ENCODE measurements around the gene LY6G6D.
A peak's percentile ranks its signal among the peaks of the same experiment; 100 is the strongest.

The LY6G6D gene

GRCh38 chr6:31712296-31712695 is 2.9 kb upstream of the LY6G6D start:
- intact Hi-C loops (cut with DNase I), result no loop called here
- no peak for DNase-seq

DNA sequence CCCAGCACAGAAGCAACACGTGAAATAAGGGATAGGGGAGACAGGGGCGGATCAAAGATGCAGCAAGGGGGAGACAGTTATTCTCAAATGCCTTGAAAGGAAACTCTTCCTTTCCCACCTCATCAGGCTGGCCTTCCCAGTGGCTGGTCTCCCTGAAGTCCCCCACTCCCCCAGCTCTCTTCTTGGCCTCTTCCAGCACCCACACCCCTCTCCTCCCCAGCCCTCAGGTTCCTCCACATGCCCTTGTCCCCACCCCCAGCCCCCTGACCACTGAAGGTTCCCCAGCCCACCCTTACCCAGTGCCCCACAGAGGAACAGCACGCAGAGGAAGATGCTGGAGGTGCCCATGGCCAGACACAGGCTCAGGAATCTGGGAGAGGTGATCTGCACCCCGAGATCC is 1.7 kb upstream of the LY6G6D start:
- DNase-seq, result no peak
- intact Hi-C loops (cut with DNase I), result no loop called here

GRCh38 chr6:31713991-31714684 is 1.0 kb upstream of the LY6G6D start:
- intact Hi-C loops (cut with DNase I), result no loop called here
- DNase-seq, result no peak

DNA sequence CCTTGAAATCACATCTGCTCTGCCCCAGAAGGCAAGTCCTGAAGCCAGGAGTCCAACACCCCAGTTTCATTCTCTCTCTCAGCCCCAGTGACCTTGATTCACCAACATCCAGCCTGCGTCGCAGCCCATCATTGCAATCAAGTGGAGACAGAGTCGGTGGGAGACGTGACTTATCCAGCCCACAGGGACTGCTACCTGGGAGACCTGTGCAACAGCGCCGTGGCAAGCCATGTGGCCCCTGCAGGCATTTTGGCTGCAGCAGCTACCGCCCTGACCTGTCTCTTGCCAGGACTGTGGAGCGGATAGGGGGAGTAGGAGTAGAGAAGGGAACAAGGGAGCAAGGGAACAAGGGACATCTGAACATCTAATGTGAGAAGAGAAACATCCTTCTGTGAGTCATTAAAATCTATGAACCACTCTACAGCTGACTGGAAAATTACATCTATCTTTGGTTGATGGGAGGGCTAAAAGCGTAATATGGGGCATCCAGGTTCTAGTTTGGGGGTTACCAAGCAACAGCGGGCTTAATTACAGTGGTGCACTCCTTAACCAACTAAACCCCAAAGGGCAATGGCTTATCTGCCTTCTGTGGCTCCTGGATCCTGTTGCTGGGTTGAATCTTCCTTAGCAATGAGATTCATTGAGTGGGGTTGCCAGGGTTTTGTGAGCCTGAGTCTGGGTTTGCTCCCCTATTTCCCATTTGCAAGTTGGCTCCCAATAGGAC is 2.5 kb downstream of the LY6G6D start:
- intact Hi-C loops (cut with DNase I), result no loop called here
- peak in 4 of 42 donors; percentile 29 to 52 (median 38) for DNase-seq

GRCh38 chr6:31718265-31718664 is 3.1 kb downstream of the LY6G6D start:
- intact Hi-C loops (cut with DNase I), result no loop called here
- no peak for DNase-seq

DNA sequence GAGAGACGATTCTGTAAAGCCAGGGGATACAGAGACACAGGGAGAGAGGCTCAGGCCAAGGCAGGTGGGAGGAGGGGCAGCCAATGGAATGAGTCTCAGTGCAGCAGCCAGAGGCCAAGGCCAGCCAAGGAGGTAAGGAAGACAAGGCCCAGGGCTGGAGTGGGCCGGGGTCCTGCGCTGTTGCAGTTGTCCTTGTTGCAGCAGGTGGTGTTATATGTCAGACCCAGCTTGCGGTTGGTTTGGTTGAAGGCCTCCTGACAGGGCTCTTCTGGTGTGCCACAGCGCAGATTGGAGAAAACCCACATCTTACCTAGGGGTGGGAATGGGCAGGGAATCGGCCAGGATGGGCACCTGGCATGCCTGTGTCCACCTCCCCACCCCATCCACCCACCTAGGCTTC is 3.9 kb downstream of the LY6G6D start:
- intact Hi-C loops (cut with DNase I), result no loop called here
- no peak for DNase-seq

GRCh38 chr6:31720196-31720770 is 5.1 kb downstream of the LY6G6D start:
- intact Hi-C loops (cut with DNase I), result no loop called here

DNA sequence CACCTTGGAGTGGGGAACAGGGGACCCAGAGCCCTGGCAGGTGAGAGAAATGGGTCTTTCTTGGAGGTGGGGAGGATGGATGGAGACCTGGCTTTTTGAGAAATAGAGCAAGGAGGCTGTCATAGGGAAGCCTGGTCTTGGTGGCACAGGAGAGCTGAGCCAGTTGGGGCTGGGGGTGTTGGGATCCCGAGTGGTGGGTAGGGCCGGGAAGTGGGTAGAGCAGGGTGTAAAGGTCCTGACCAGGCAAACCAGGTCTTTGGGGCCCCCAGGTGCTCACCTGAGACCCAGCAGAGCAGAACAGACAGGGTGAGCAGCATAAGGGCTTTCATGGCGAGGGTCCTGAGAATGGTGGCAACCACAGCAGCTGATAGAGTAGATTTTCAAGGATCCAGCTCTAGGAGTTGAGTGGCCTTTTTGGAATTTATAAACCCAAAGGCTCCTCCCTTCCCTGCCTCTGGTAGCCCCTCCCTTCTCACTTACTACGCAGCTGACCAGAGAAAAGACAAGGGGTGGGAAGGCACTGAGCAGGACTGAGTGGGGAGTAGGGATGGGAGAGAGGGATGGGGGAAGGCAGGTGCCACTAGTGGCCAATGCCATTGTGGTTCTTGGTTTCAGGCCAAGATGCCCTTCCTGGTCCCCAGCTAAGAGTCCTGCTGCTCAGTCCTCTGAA is 6.3 kb downstream of the LY6G6D start, which contains the start of gene LY6G6C:
LY6G6C (minus strand) TSS at position 396 of the 670 bp plus-strand sequence; CDS start at position 329, 67 bp downstream.
- DNase-seq, result no peak

More at GRCh38 chr6:31720196-31720770, 5.1 kb downstream of the LY6G6D start:
- peak in 1 of 42 donors; percentile 21 for DNase-seq

GRCh38 chr6:31722173-31722572 is 7.0 kb downstream of the LY6G6D start:
- intact Hi-C loops (cut with DNase I), result no loop called here
- DNase-seq, result no peak

More for the DNA sequence above, 6.3 kb downstream of the LY6G6D start, which contains the start of gene LY6G6C:
- intact Hi-C loops (cut with DNase I), result no loop called here

- intact Hi-C loops (cut with DNase I), result no loop called here
- DNase-seq, result no peak
Observed at GRCh38 chr6:31723245-31723979, 8.3 kb downstream of the LY6G6D start, which contains the start of gene MPIG6B. Gene MPIG6B (plus strand): TSS chr6:31723373. CDS start chr6:31723384, 11 bp downstream.

- intact Hi-C loops (cut with DNase I), result no loop called here
- DNase-seq, result no peak
Observed at GRCh38 chr6:31723980-31724691, 9.0 kb downstream of the LY6G6D start.

- intact Hi-C loops (cut with DNase I), result no loop called here
- peak in 9 of 42 donors; percentile 28 to 66 (median 46) for DNase-seq
Observed at GRCh38 chr6:31725502-31726350, 10.6 kb downstream of the LY6G6D start.

DNA sequence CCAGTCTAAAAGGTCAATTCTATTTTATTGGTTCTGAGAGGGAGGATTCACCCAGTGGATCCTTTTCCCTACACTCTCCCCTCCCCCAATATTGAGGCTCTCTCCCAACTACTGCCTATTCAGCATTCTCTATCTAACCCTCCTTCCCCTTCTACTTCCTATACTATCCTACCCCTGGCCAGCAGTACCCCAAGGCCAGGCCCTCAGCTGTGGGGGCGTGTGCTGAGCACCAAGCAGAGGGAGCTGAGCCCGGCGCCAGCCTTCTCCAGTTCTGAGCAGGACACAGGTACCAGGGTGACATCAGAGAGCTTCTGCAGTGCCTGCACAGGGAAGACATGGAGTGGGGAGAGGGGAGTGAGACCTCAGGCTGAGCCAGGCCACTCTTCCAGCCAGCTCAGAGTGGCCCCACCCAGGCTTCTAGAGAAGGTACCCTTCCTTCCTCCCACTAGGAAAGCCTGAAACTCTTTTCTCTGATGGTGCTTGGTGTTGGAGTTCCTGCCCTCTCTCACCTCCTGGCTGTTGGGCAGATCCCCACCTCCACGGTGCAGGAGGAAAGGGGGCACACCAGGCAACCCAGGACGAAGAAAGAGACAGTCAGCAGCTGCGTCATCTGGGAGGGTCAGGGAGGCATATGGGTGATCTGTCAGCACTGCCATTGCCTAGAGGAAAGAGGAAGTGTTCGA is 12.0 kb downstream of the LY6G6D start:
- peak in 5 of 42 donors; percentile 22 to 56 (median 37) for DNase-seq
- intact Hi-C loops (cut with DNase I), result no loop called here

- DNase-seq, result no peak
- intact Hi-C loops (cut with DNase I), result no loop called here
Observed at GRCh38 chr6:31727717-31728671, 12.8 kb downstream of the LY6G6D start.

DNA sequence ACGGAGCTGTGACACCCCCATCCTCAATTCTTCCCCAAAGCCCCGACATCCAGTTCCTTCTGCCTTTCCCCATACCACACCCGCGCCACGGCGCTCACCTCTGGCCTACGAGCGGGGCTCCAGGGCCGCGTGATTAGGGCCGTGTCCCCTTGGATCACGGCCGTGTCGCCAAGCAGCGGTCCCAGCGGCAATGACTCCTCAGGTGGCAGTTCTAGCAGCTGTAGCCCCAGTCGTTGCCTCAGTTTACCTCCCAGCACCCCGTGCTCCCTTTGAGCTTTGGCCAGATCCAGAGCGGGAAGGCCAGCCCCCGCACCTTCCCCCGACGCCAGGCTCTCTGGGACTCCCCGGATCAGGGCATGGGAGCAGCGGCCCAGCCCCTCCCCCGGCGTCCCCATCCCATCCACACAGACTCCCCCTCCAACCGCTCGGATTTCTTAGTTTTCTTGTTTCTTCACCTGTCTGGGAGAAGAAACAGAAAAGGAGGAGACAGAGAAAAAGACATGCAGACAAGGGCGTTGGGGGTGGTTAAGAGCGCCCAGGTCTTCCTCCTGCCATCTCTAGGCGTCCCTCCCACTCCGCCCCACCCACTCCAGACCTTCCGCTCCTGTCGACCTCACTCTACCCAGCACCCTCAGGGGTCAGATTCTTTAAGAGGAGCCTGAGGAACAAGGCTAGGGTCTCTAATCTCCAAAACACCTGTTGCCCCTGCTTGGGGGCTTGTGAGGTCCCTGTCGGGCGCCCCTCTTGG is 13.8 kb downstream of the LY6G6D start, which contains the start of gene DDAH2:
DDAH2 (minus strand) TSS at position 533 of the 748 bp plus-strand sequence; CDS start at position 395, 138 bp downstream.
- intact Hi-C loops (cut with DNase I), result no loop called here
- DNase-seq, result peak in 1 of 42 donors; percentile 36
